ENCODE data around the gene USP17L13.
"Not testable (repeated sequence)": the region's sequence is repeated elsewhere in the genome, so short reads cannot be mapped to it uniquely, and the experiment has no call there.

USP17L13 gene, protein sequence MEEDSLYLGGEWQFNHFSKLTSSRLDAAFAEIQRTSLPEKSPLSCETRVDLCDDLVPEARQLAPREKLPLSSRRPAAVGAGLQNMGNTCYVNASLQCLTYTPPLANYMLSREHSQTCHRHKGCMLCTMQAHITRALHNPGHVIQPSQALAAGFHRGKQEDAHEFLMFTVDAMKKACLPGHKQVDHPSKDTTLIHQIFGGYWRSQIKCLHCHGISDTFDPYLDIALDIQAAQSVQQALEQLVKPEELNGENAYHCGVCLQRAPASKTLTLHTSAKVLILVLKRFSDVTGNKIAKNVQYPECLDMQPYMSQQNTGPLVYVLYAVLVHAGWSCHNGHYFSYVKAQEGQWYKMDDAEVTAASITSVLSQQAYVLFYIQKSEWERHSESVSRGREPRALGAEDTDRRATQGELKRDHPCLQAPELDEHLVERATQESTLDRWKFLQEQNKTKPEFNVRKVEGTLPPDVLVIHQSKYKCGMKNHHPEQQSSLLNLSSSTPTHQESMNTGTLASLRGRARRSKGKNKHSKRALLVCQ

DNA sequence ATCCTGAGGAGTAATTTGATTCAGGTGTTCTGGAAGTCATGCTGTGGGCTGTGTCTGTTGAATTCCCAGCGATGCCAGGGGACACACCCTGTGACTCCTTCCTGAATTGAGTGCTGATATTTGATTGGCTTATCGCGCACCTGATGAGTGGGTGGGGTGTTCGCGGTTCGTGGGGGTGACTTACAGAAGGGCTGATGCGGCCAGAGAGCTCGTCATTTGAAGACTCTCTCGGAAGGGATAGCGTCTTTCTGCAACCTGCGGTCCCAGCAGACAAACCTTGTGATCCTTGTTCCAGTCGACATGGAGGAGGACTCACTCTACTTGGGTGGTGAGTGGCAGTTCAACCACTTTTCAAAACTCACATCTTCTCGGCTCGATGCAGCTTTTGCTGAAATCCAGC, at the start of gene USP17L13:
Gene USP17L13, plus strand, starts transcription at position 301 of the 400 bp plus-strand sequence. Its CDS starts 0 bp downstream, at position 301.
- not testable (repeated sequence) for DNase-seq

DNA sequence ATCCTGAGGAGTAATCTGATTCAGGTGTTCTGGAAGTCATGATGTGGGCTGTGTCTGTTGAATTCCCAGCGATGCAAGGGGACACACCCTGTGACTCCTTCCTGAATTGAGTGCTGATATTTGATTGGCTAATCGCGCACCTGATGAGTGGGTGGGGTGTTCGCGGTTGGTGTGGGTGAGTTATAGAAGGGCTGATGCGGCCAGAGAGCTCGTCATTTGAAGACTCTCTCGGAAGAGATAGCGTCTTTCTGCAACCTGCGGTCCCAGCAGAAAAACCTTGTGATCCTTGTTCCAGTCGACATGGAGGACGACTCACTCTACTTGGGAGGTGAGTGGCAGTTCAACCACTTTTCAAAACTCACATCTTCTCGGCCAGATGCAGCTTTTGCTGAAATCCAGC, 14.3 kb upstream of the USP17L13 start, which contains the start of gene USP17L10:
Gene USP17L10, plus strand, starts transcription at position 301 of the 400 bp plus-strand sequence. Its CDS starts 0 bp downstream, at position 301.
- DNase-seq; in situ Hi-C loops (cut with HindIII; ENCODE audit: low pct_ligation_motif_present, low pct_unique_long_range_greater_than_20kb, low sequenced_read_pairs): not testable (repeated sequence)

More for the DNA sequence above, at the start of gene USP17L13:
- in situ Hi-C loops (cut with HindIII; ENCODE audit: low pct_ligation_motif_present, low pct_unique_long_range_greater_than_20kb, low sequenced_read_pairs) = not testable (repeated sequence)

GRCh38 chr4:9214701-9215100, 10.0 kb upstream of the USP17L13 start:
- in situ Hi-C loops (cut with HindIII; ENCODE audit: low pct_ligation_motif_present, low pct_unique_long_range_greater_than_20kb, low sequenced_read_pairs); DNase-seq: not testable (repeated sequence)

GRCh38 chr4:9215105-9215504, 9.6 kb upstream of the USP17L13 start, which contains the start of gene USP17L11:
Gene USP17L11, plus strand, starts transcription at chr4:9215405. Its CDS starts 0 bp downstream, at chr4:9215405.
- in situ Hi-C loops (cut with HindIII; ENCODE audit: low pct_ligation_motif_present, low pct_unique_long_range_greater_than_20kb, low sequenced_read_pairs) = not testable (repeated sequence)

GRCh38 chr4:9219852-9220251, 4.8 kb upstream of the USP17L13 start, which contains the start of gene USP17L12:
Gene USP17L12, plus strand, starts transcription at chr4:9220152. Its CDS starts 0 bp downstream, at chr4:9220152.
- in situ Hi-C loops (cut with HindIII; ENCODE audit: low pct_ligation_motif_present, low pct_unique_long_range_greater_than_20kb, low sequenced_read_pairs); DNase-seq: not testable (repeated sequence)

More at GRCh38 chr4:9215105-9215504, 9.6 kb upstream of the USP17L13 start, which contains the start of gene USP17L11:
- DNase-seq = not testable (repeated sequence)

DNA sequence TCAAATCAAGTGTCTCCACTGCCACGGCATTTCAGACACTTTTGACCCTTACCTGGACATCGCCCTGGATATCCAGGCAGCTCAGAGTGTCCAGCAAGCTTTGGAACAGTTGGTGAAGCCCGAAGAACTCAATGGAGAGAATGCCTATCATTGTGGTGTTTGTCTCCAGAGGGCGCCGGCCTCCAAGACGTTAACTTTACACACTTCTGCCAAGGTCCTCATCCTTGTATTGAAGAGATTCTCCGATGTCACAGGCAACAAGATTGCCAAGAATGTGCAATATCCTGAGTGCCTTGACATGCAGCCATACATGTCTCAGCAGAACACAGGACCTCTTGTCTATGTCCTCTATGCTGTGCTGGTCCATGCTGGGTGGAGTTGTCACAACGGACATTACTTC, 5.6 kb downstream of the USP17L13 start:
- DNase-seq; in situ Hi-C loops (cut with HindIII; ENCODE audit: low pct_ligation_motif_present, low pct_unique_long_range_greater_than_20kb, low sequenced_read_pairs): not testable (repeated sequence)

DNA sequence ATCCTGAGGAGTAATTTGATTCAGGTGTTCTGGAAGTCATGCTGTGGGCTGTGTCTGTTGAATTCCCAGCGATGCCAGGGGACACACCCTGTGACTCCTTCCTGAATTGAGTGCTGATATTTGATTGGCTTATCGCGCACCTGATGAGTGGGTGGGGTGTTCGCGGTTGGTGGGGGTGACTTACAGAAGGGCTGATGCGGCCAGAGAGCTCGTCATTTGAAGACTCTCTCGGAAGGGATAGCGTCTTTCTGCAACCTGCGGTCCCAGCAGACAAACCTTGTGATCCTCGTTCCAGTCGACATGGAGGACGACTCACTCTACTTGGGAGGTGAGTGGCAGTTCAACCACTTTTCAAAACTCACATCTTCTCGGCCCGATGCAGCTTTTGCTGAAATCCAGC, 9.4 kb downstream of the USP17L13 start, which contains the start of gene USP17L15:
Gene USP17L15, plus strand, starts transcription at position 301 of the 400 bp plus-strand sequence. Its CDS starts 0 bp downstream, at position 301.
- in situ Hi-C loops (cut with HindIII; ENCODE audit: low pct_ligation_motif_present, low pct_unique_long_range_greater_than_20kb, low sequenced_read_pairs); DNase-seq: not testable (repeated sequence)

DNA sequence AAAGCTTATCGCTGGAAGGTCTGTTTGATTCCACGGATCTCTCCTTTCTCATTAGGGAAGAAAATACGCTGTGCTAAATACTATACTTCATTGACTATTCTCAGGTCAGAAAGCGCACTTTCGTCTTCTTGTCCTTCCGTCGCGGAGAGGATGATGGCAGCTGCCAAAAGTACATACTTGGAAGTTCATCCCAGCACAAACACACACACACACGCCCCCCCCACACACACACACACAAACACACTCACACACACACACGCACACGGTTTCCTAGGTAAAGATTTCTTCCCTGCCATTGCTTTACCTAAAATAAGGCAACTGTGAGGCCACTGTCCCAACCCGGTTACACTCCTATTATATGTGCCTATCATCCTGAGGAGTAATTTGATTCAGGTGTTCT, 13.8 kb downstream of the USP17L13 start:
- in situ Hi-C loops (cut with HindIII; ENCODE audit: low pct_ligation_motif_present, low pct_unique_long_range_greater_than_20kb, low sequenced_read_pairs); DNase-seq: not testable (repeated sequence)

DNA sequence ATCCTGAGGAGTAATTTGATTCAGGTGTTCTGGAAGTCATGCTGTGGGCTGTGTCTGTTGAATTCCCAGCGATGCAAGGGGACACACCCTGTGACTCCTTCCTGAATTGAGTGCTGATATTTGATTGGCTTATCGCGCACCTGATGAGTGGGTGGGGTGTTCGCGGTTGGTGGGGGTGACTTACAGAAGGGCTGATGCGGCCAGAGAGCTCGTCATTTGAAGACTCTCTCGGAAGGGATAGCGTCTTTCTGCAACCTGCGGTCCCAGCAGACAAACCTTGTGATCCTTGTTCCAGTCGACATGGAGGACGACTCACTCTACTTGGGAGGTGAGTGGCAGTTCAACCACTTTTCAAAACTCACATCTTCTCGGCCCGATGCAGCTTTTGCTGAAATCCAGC, 18.9 kb downstream of the USP17L13 start, which contains the start of gene USP17L17:
Gene USP17L17, plus strand, starts transcription at position 301 of the 400 bp plus-strand sequence. Its CDS starts 0 bp downstream, at position 301.
- in situ Hi-C loops (cut with HindIII; ENCODE audit: low pct_ligation_motif_present, low pct_unique_long_range_greater_than_20kb, low sequenced_read_pairs); DNase-seq: not testable (repeated sequence)

DNA sequence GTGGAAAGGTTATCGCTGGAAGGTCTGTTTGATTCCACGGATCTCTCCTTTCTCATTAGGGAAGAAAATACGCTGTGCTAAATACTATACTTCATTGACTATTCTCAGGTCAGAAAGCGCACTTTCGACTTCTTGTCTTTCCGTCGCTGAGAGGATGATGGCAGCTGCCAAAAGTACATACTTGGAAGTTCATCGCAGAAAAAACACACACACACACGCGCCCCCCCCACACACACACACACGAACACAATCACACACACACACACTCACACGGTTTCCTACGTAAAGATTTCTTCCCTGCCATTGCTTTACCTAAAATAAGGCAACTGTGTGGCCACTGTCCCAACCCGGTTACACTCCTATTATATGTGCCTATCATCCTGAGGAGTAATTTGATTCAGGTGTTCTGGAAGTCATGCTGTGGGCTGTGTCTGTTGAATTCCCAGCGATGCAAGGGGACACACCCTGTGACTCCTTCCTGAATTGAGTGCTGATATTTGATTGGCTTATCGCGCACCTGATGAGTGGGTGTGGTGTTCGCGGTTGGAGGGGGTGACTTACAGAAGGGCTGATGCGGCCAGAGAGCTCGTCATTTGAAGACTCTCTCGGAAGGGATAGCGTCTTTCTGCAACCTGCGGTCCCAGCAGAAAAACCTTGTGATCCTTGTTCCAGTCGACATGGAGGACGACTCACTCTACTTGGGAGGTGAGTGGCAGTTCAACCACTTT, 23.4 kb downstream of the USP17L13 start, which contains the start of gene USP17L18:
Gene USP17L18, plus strand, starts transcription at position 678 of the 728 bp plus-strand sequence. Its CDS starts 0 bp downstream, at position 678.
- DNase-seq; in situ Hi-C loops (cut with HindIII; ENCODE audit: low pct_ligation_motif_present, low pct_unique_long_range_greater_than_20kb, low sequenced_read_pairs): not testable (repeated sequence)

DNA sequence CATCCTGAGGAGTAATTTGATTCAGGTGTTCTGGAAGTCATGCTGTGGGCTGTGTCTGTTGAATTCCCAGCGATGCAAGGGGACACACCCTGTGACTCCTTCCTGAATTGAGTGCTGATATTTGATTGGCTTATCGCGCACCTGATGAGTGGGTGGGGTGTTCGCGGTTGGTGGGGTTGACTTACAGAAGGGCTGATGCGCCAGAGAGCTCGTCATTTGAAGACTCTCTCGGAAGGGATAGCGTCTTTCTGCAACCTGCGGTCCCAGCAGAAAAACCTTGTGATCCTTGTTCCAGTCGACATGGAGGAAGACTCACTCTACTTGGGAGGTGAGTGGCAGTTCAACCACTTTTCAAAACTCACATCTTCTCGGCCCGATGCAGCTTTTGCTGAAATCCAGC, 28.4 kb downstream of the USP17L13 start, which contains the start of gene USP17L19:
Gene USP17L19, plus strand, starts transcription at position 301 of the 400 bp plus-strand sequence. Its CDS starts 0 bp downstream, at position 301.
- DNase-seq; in situ Hi-C loops (cut with HindIII; ENCODE audit: low pct_ligation_motif_present, low pct_unique_long_range_greater_than_20kb, low sequenced_read_pairs): not testable (repeated sequence)

DNA sequence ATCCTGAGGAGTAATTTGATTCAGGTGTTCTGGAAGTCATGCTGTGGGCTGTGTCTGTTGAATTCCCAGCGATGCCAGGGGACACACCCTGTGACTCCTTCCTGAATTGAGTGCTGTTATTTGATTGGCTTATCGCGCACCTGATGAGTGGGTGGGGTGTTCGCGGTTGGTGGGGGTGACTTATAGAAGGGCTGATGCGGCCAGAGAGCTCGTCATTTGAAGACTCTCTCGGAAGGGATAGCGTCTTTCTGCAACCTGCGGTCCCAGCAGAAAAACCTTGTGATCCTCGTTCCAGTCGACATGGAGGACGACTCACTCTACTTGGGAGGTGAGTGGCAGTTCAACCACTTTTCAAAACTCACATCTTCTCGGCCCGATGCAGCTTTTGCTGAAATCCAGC, 33.1 kb downstream of the USP17L13 start, which contains the start of gene USP17L20:
Gene USP17L20, plus strand, starts transcription at position 301 of the 400 bp plus-strand sequence. Its CDS starts 0 bp downstream, at position 301.
- in situ Hi-C loops (cut with HindIII; ENCODE audit: low pct_ligation_motif_present, low pct_unique_long_range_greater_than_20kb, low sequenced_read_pairs); DNase-seq: not testable (repeated sequence)

GRCh38 chr4:9262572-9262971, 37.9 kb downstream of the USP17L13 start, which contains the start of gene USP17L21:
Gene USP17L21, plus strand, starts transcription at chr4:9262872. Its CDS starts 0 bp downstream, at chr4:9262872.
- in situ Hi-C loops (cut with HindIII; ENCODE audit: low pct_ligation_motif_present, low pct_unique_long_range_greater_than_20kb, low sequenced_read_pairs); DNase-seq: not testable (repeated sequence)

GRCh38 chr4:9267319-9267718, 42.6 kb downstream of the USP17L13 start, which contains the start of gene USP17L22:
Gene USP17L22, plus strand, starts transcription at chr4:9267619. Its CDS starts 0 bp downstream, at chr4:9267619.
- in situ Hi-C loops (cut with HindIII; ENCODE audit: low pct_ligation_motif_present, low pct_unique_long_range_greater_than_20kb, low sequenced_read_pairs); DNase-seq: not testable (repeated sequence)

GRCh38 chr4:9271719-9272118, 47.0 kb downstream of the USP17L13 start:
- DNase-seq; in situ Hi-C loops (cut with HindIII; ENCODE audit: low pct_ligation_motif_present, low pct_unique_long_range_greater_than_20kb, low sequenced_read_pairs): not testable (repeated sequence)
